GM23248 (cell line): Measurements from ENCODE around the gene INSIG2. TPM values are rescaled to one million over a fixed set of nuclear protein-coding genes. Genes with fewer than 3 reads are reported as not detected.

ENCODE experiments used
- DNase-seq: peaks from one replicate; pipeline ENCODE4 v3.0.0-alpha.2; 2015
- H2AFZ ChIP-seq: fragments of 200-600 bp; sonication (generic); 2 replicates; pipeline ENCODE4 v1.6.1; 2016; ENCODE audit warnings: antibody characterized with exemption
- H3F3A ChIP-seq: fragments of 200-600 bp; sonication (generic); 2 replicates; pipeline ENCODE4 v1.6.1; 2016; ENCODE audit warnings: mild to moderate bottlenecking, antibody characterized with exemption, mixed run types; ENCODE audit not compliant: insufficient read depth
- H3K27ac ChIP-seq: fragments of 200-600 bp; sonication (generic); 2 replicates; pipeline ENCODE4 v1.5.1; 2016; ENCODE audit warnings: mild to moderate bottlenecking
- H3K27me3 ChIP-seq: fragments of 200-600 bp; sonication (generic); replicated peaks from 2 replicates; pipeline ENCODE4 v1.6.1; 2016; ENCODE audit warnings: mild to moderate bottlenecking; ENCODE audit not compliant: insufficient read depth
- H3K36me3 ChIP-seq: fragments of 200-600 bp; sonication (generic); 2 replicates; pipeline ENCODE4 v1.6.1; 2016; ENCODE audit warnings: low read depth, mild to moderate bottlenecking
- H3K4me1 ChIP-seq: fragments of 200-600 bp; sonication (generic); 2 replicates; pipeline ENCODE4 v1.6.1; 2016; ENCODE audit warnings: mild to moderate bottlenecking; ENCODE audit not compliant: insufficient read depth
- H3K4me2 ChIP-seq: fragments of 200-600 bp; sonication (generic); one replicate; pipeline ENCODE4 v1.6.1; 2016; ENCODE audit warnings: mild to moderate bottlenecking; ENCODE audit not compliant: unreplicated experiment
- H3K4me3 ChIP-seq: fragments of 200-600 bp; sonication (generic); 2 replicates; pipeline ENCODE4 v1.5.1; 2016; ENCODE audit warnings: mild to moderate bottlenecking
- H3K79me2 ChIP-seq: fragments of 200-600 bp; sonication (generic); 2 replicates; pipeline ENCODE4 v1.6.1; 2016; ENCODE audit warnings: mild to moderate bottlenecking; ENCODE audit not compliant: insufficient read depth
- H3K9ac ChIP-seq: fragments of 200-600 bp; sonication (generic); 2 replicates; pipeline ENCODE4 v1.6.1; 2016; ENCODE audit warnings: mild to moderate bottlenecking
- H3K9me2 ChIP-seq: fragments of 200-600 bp; sonication (generic); 2 replicates; pipeline ENCODE4 v1.6.1; 2016; ENCODE audit warnings: mixed run types, mild to moderate bottlenecking, moderate library complexity; ENCODE audit not compliant: insufficient read depth
- H3K9me3 ChIP-seq: fragments of 200-600 bp; sonication (generic); one replicate; pipeline ENCODE4 v1.6.1; 2017; ENCODE audit warnings: low read depth
- H4K20me1 ChIP-seq: fragments of 200-600 bp; sonication (generic); 2 replicates; pipeline ENCODE4 v1.6.0; 2016; ENCODE audit not compliant: insufficient read depth
- EZH2 ChIP-seq: fragments of 200-600 bp; sonication (generic); IDR thresholded peaks from 2 replicates; pipeline ENCODE4 v1.6.1; 2018; ENCODE audit warnings: antibody characterized with exemption, mild to moderate bottlenecking; ENCODE audit not compliant: insufficient read depth, poor library complexity, severe bottlenecking
- EZH2phosphoT487 ChIP-seq: fragments of 200-600 bp; sonication (generic); IDR thresholded peaks from 2 replicates; pipeline ENCODE4 v1.6.1; 2018; ENCODE audit warnings: antibody characterized with exemption, moderate library complexity, mild to moderate bottlenecking, low read depth; ENCODE audit not compliant: insufficient read depth
- WGBS, 2 experiments: methylation state at CpG; one replicate each; pipeline ENCODE4 v1.1.6; 2015 to 2017; ENCODE audit warnings: low lambda C conversion rate in 2 of 2, low coverage in 1 of 2; ENCODE audit errors: missing lambda C conversion rate in 2 of 2; 5-methylcytosine and 5-hydroxymethylcytosine counted together
- in situ Hi-C: fragments of 300-500 bp; cut with MboI; formaldehyde crosslinking; loops from 2 replicates; pipeline ENCODE4 v1.15.0; 2020
- polyA plus RNA-seq: library from polyadenylated mRNA; unstranded; fragments of >200 nt; fragmentation: Nextera tagmentation; extraction: Ambion mirVana; gene quantifications from 2 replicates; pipeline ENCODE4 v1.2.1, GENCODE V29; 2016
- total RNA-seq: library from RNA; depleted of rRNA; stranded (reverse); fragments of >200 nt; shearing (Covaris generic); gene quantifications from 2 replicates; pipeline ENCODE4 v1.2.3, GENCODE V29; 2014

INSIG2 gene
- total and polyA plus RNA-seq, 2 experiments from 2014 or later, result 13.0 to 36.1 TPM

- no peak for TF ChIP-seq EZH2
- TF ChIP-seq EZH2phosphoT487, result no peak
- no peaks in the 10 kb centered on the region for H3K9me2 ChIP-seq
- no peak overlapping the region for H2AFZ ChIP-seq
- no peak overlapping the region for H3K27ac ChIP-seq
- DNase-seq, result no peak
- H3K9me3 ChIP-seq, result no peaks in the 10 kb centered on the region
- H3K4me1 ChIP-seq, result peaks cover 12% of the 10 kb centered on the region
- H3K27me3 ChIP-seq, result peaks cover 4% of the 10 kb centered on the region; the same call in 1 of the 2 replicates
- H3K4me3 ChIP-seq, result no peak overlapping the region
- H3K9ac ChIP-seq, result no peak overlapping the region
- H3K36me3 ChIP-seq, result no peaks in the 10 kb centered on the region
- no peaks in the 10 kb centered on the region for H3K79me2 ChIP-seq
- no peaks in the 10 kb centered on the region for H4K20me1 ChIP-seq
- in situ Hi-C loops, result no loop called here
- WGBS, 2 experiments, result 0 to 18% methylated on average over 1 of the region's 1 CpG
- peaks cover 3% of the 10 kb centered on the region; the same call in 1 of the 2 replicates for H3F3A ChIP-seq
- H3K4me2 ChIP-seq, result no peak overlapping the region
Observed at GRCh38 chr2:118145207-118145606, 56.9 kb downstream of the INSIG2 start.

- no peak for TF ChIP-seq EZH2
- no peak for TF ChIP-seq EZH2phosphoT487
- peaks cover 4% of the 10 kb centered on the region; the same call in 1 of the 2 replicates for H3K27me3 ChIP-seq
- in situ Hi-C loops, result no loop called here
Observed at GRCh38 chr2:118145806-118146205, 57.5 kb downstream of the INSIG2 start.

GRCh38 chr2:118146315-118147283 lies 58.3 kb downstream of the INSIG2 start:
- H3K9ac ChIP-seq, result no peak overlapping the region
- TF ChIP-seq EZH2, result no peak
- TF ChIP-seq EZH2phosphoT487, result no peak
- no peak overlapping the region for H3K4me3 ChIP-seq
- peaks cover 12% of the 10 kb centered on the region for H3K4me1 ChIP-seq
- H3K36me3 ChIP-seq, result no peaks in the 10 kb centered on the region
- no peaks in the 10 kb centered on the region for H3K9me3 ChIP-seq
- no peaks in the 10 kb centered on the region for H3K9me2 ChIP-seq
- no peak overlapping the region for H3K4me2 ChIP-seq
- no peaks in the 10 kb centered on the region for H4K20me1 ChIP-seq
- H2AFZ ChIP-seq, result no peak overlapping the region
- no peak overlapping the region for H3K27ac ChIP-seq
- in situ Hi-C loops, result no loop called here
- H3K27me3 ChIP-seq, result peaks cover 4% of the 10 kb centered on the region; the same call in 1 of the 2 replicates
- no peaks in the 10 kb centered on the region for H3K79me2 ChIP-seq
- WGBS, 2 experiments, result 84 to 85% methylated on average over 11 of the region's 11 CpGs
- no peak for DNase-seq
- H3F3A ChIP-seq, result peaks cover 12% of the 10 kb centered on the region; the same call in 1 of the 2 replicates

More at GRCh38 chr2:118145806-118146205, 57.5 kb downstream of the INSIG2 start:
- H3K27ac ChIP-seq, result no peak overlapping the region
- no peak overlapping the region for H3K9ac ChIP-seq
- H3K9me2 ChIP-seq, result no peaks in the 10 kb centered on the region
- H3K4me1 ChIP-seq, result peaks cover 12% of the 10 kb centered on the region
- no peaks in the 10 kb centered on the region for H3K36me3 ChIP-seq
- no peaks in the 10 kb centered on the region for H3K9me3 ChIP-seq
- H3K79me2 ChIP-seq, result no peaks in the 10 kb centered on the region
- 84 to 88% methylated on average over 6 of the region's 6 CpGs for WGBS, 2 experiments
- no peak overlapping the region for H2AFZ ChIP-seq
- DNase-seq, result no peak
- peaks cover 9% of the 10 kb centered on the region; the same call in 1 of the 2 replicates for H3F3A ChIP-seq
- H3K4me2 ChIP-seq, result no peak overlapping the region
- no peaks in the 10 kb centered on the region for H4K20me1 ChIP-seq
- H3K4me3 ChIP-seq, result no peak overlapping the region

- Histone ChIP-seq H3K27me3 (peaks cover 4% of the 10 kb centered on the region; the same call in 1 of the 2 replicates), H2AFZ (no peak overlapping the region), H3K4me2 (no peak overlapping the region), H3K4me3 (no peak overlapping the region), H3K79me2 (no peaks in the 10 kb centered on the region), H3K36me3 (no peaks in the 10 kb centered on the region), H3F3A (peaks cover 12% of the 10 kb centered on the region; the same call in 1 of the 2 replicates), H3K4me1 (peaks cover 12% of the 10 kb centered on the region), H3K27ac (no peak overlapping the region), H3K9ac (no peak overlapping the region), H3K9me2 (no peaks in the 10 kb centered on the region), H4K20me1 (no peaks in the 10 kb centered on the region), H3K9me3 (no peaks in the 10 kb centered on the region)
- in situ Hi-C loops, result no loop called here
- no peak for DNase-seq
- TF ChIP-seq EZH2phosphoT487, result no peak
- TF ChIP-seq EZH2, result no peak
- WGBS, 2 experiments, result 17 to 22% methylated on average over 1 of the region's 1 CpG
Observed at GRCh38 chr2:118148133-118148532, 59.9 kb downstream of the INSIG2 start.
